PFSK-1 (cell line): Measurements from ENCODE around the gene MCAT.

Experiments
- FOXP2 ChIP-seq: optimal IDR thresholded peaks from 2 replicates; pipeline ENCODE3; 2011; ENCODE audit warnings: borderline replicate concordance, control low read depth, inconsistent platforms; ENCODE audit not compliant: insufficient read depth; ENCODE audit errors: extremely low read length, extremely low read depth
- POLR2AphosphoS5 ChIP-seq: IDR thresholded peaks from 2 replicates; pipeline ENCODE4 v1.6.1; 2012; ENCODE audit warnings: low read depth, mild to moderate bottlenecking, control low read depth, low read length, moderate library complexity
- REST ChIP-seq, 2 experiments: IDR thresholded peaks; 2 replicates each; pipeline versions ENCODE4 v1.6.1 to v1.8.0; 2011 to 2012; ENCODE audit warnings: low read depth in 2 of 2, low read length in 2 of 2, control low read depth in 1 of 2, inconsistent platforms in 1 of 2, mild to moderate bottlenecking in 1 of 2, moderate library complexity in 1 of 2; ENCODE audit not compliant: insufficient read depth in 1 of 2
- SIN3A ChIP-seq: IDR thresholded peaks from 2 replicates; pipeline ENCODE4 v1.6.1; 2012; ENCODE audit warnings: mild to moderate bottlenecking, low read length, moderate library complexity, borderline replicate concordance; ENCODE audit not compliant: insufficient read depth
- TAF1 ChIP-seq: IDR thresholded peaks from 2 replicates; pipeline ENCODE4 v1.6.1; 2012; ENCODE audit warnings: low read length, control low read depth, borderline replicate concordance; ENCODE audit not compliant: insufficient read depth

The MCAT gene

DNA sequence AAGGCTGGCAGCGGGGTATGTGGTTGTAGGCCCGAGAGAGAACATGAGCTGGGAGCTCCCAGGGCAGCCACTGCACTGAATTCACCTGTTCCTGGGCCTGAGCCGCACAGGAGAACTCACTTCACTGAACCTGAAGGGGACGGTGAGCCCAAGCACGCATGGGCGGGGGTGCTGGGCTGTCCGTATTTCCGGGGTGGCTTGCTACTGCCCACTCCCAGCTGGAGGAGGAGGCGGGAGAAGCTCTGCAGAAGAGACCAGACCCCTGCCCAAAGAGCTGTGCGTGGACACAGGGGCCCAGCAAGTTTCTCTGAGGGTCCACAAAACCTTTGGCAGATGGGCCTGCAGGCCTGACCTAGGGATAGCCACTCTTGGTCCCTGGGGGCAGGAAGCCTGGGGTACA, 38.9 kb upstream of the MCAT start:
- TF ChIP-seq SIN3A (no peak), REST (IDR thresholded peaks at IDR 0.05; ENCODE audit: insufficient read depth in 1 of 2, low read depth in 2 of 2, low read length in 2 of 2) (no peak), POLR2AphosphoS5 (no peak), TAF1 (no peak), FOXP2 (no peak)

DNA sequence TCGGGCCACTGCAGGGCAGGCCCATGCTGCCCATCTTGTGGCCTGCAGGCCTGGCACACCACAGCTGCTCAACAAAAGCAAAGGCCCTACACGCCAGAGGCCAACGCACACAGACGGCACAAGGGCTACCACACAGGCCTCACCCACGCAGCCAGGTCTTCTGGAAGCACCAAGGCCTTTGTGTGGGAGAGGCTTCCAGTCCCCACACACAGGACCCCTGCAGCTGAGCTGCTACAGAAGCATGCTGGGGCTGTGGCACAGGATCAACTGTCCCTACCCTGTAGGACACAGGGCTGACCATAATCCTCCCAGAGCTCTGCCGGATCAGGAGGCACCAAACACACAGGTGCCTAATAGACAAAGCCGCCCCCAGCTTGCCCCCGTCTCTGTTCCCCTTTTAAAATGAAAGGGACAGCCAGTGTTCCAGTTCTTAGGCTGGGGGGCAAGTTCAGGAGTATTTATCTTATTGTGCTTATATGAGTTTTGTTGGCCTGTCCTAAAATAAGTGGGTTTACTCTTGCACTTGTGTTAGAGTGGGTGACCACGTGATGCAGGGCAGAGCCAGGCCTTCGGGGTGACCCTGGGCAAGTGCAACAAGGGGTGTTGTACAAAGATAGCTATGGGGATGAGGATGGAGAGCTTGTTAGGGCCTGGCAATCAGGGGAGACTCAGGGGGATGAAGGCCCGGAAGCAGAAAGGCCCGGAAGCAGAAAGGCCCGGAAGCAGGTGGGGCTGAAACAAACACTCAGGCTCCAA, 38.3 kb upstream of the MCAT start:
- TF ChIP-seq POLR2AphosphoS5 = no peak
- TF ChIP-seq FOXP2 = no peak
- no peak for TF ChIP-seq SIN3A
- TF ChIP-seq TAF1 = no peak
- TF ChIP-seq REST (IDR thresholded peaks at IDR 0.05; ENCODE audit: insufficient read depth in 1 of 2, low read depth in 2 of 2, low read length in 2 of 2) = no peak

GRCh38 chr22:43180670-43181069, 37.5 kb upstream of the MCAT start:
- TF ChIP-seq POLR2AphosphoS5 = no peak
- no peak for TF ChIP-seq TAF1
- no peak for TF ChIP-seq FOXP2
- no peak for TF ChIP-seq SIN3A
- TF ChIP-seq REST (IDR thresholded peaks at IDR 0.05; ENCODE audit: insufficient read depth in 1 of 2, low read depth in 2 of 2, low read length in 2 of 2) = no peak

DNA sequence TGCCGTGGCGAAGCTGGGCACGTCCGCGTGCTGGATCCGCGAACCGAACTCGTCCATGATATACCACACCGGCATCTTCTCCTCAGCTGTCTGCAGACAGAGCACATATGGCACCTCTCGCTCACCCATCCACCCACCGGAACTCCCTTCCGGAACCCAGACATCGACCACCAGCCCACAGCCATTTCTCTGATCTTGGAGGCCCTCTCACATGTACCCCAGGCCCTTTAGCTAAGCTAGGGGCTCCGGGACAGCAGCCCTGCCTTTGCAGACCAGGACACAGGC, 36.7 kb upstream of the MCAT start:
- TF ChIP-seq FOXP2 (no peak), TAF1 (no peak), POLR2AphosphoS5 (no peak), SIN3A (no peak), REST (IDR thresholded peaks at IDR 0.05; ENCODE audit: insufficient read depth in 1 of 2, low read depth in 2 of 2, low read length in 2 of 2) (no peak)
